Activated CD4-positive, alpha-beta T cell treated with anti-CD3 and anti-CD28 coated beads, Interleukin-2, Interleukin-6, amounts not matched to agents 100 ng/mL and 50 ng/mL, durations not matched to agents 16 hours and 8 hours (primary cell): ENCODE measurements around the gene NYNRIN.

ENCODE experiments used
- DNase-seq: peaks from one replicate; pipeline ENCODE4 v3.0.0-alpha.2; 2020

NYNRIN gene

GRCh38 chr14:24416932-24417619 lies 18.3 kb downstream of the NYNRIN start:
- no peak for DNase-seq

GRCh38 chr14:24417832-24418491 lies 19.2 kb downstream of the NYNRIN start:
- no peak for DNase-seq

- no peak for DNase-seq
Measured at GRCh38 chr14:24418492-24418873, 19.7 kb downstream of the NYNRIN start.

GRCh38 chr14:24422261-24422660 lies 23.5 kb downstream of the NYNRIN start:
- no peak for DNase-seq

GRCh38 chr14:24422694-24423601 lies 24.1 kb downstream of the NYNRIN start:
- no peak for DNase-seq

GRCh38 chr14:24425704-24426103 lies 26.9 kb downstream of the NYNRIN start:
- peak; percentile 59 for DNase-seq

- DNase-seq, result no peak
Measured at GRCh38 chr14:24426150-24426911, 27.5 kb downstream of the NYNRIN start.

- no peak for DNase-seq
Measured at GRCh38 chr14:24426912-24427536, 28.2 kb downstream of the NYNRIN start.

- DNase-seq, result no peak
Measured at GRCh38 chr14:24427537-24428508, 29.0 kb downstream of the NYNRIN start.

GRCh38 chr14:24428628-24429394 lies 30.0 kb downstream of the NYNRIN start:
- DNase-seq, result no peak

- DNase-seq, result peak; percentile 93
Measured at GRCh38 chr14:24429395-24430142, 30.8 kb downstream of the NYNRIN start, which contains the start of the genes CBLN3 and KHNYN. CBLN3 (minus strand) TSS chr14:24429668; CDS start chr14:24429054, 614 bp downstream. KHNYN (plus strand) TSS chr14:24429954; CDS start chr14:24430731, 777 bp downstream.

GRCh38 chr14:24430143-24430681 lies 31.4 kb downstream of the NYNRIN start:
- peak; percentile 71 for DNase-seq

GRCh38 chr14:24430682-24431568 lies 32.1 kb downstream of the NYNRIN start:
- peak; percentile 84 for DNase-seq

- DNase-seq, result peak; percentile 96
Measured at GRCh38 chr14:24431569-24432258, 32.9 kb downstream of the NYNRIN start.

- DNase-seq, result no peak
Measured at GRCh38 chr14:24432259-24433131, 33.7 kb downstream of the NYNRIN start.

- DNase-seq, result no peak
Measured at GRCh38 chr14:24434036-24434435, 35.2 kb downstream of the NYNRIN start.
